Activated CD4-positive, alpha-beta T cell treated with anti-CD3 and anti-CD28 coated beads for 24 hours (primary cell): ENCODE data around the gene OR6K6.

ENCODE experiments used
- DNase-seq, 2 donors: peaks; one replicate each; pipeline ENCODE4 v3.0.0-alpha.2; 2020; ENCODE audit warnings: low read depth in 2 of 2

Gene OR6K6

GRCh38 chr1:158801396-158801795 is 46.9 kb downstream of the OR6K6 start:
- no peak for DNase-seq

DNA sequence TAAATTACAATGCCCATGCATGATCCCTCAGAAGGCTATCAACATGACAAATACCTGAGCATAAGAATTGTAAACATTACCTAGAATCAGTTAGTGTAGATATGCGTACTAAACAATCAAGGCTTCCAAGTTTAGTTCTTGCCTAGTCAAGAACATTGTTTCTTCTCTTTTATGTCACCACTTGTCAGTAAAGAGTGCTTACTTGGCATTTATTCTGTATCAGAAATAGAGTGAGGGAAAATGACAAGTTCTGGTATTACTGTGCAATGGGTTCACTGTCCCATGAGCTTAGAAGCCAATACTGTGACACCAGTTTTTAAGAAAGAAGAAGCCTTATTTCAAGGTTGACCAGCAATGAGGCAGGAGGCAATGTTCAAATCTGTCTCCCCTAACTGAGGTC is 49.2 kb downstream of the OR6K6 start:
- no peak for DNase-seq
